Kidney tubule cell (primary cell): ENCODE results near the gene ZNF19.
A peak's percentile ranks its signal among the peaks of the same experiment; 100 is the strongest.
"Not testable (repeated sequence)": the region's sequence is repeated elsewhere in the genome, so short reads cannot be mapped to it uniquely, and the experiment has no call there.

Source experiments
- DNase-seq: peaks from one replicate; pipeline ENCODE4 v3.0.0-alpha.2; 2018; ENCODE audit warnings: low spot score

The ZNF19 gene

GRCh38 chr16:71489122-71489521, at the start of gene ZNF19:
Gene ZNF19 (minus strand): TSS chr16:71489324. CDS start chr16:71482114, 7,210 bp downstream.
- no peak for DNase-seq

GRCh38 chr16:71537643-71538042, 48.5 kb upstream of the ZNF19 start:
- peak; percentile 57 for DNase-seq

- DNase-seq, result no peak
Measured at GRCh38 chr16:71536752-71537499, 47.8 kb upstream of the ZNF19 start.

- peak; percentile 42 for DNase-seq
Measured at GRCh38 chr16:71532366-71532765, 43.2 kb upstream of the ZNF19 start.

- DNase-seq, result no peak
Measured at GRCh38 chr16:71528863-71529262, 39.7 kb upstream of the ZNF19 start.

GRCh38 chr16:71528257-71528656, 39.1 kb upstream of the ZNF19 start:
- no peak for DNase-seq

GRCh38 chr16:71526111-71526631, 37.0 kb upstream of the ZNF19 start, which contains the start of gene CHST4:
Gene CHST4 (plus strand): TSS chr16:71526426. CDS start chr16:71536678, 10,252 bp downstream.
- peak; percentile 31 for DNase-seq

GRCh38 chr16:71524566-71525553, 35.7 kb upstream of the ZNF19 start:
- DNase-seq, result no peak

- DNase-seq, result peak; percentile 50
Measured at GRCh38 chr16:71520550-71520949, 31.4 kb upstream of the ZNF19 start.

- DNase-seq, result peak; percentile 51
Measured at GRCh38 chr16:71515026-71515425, 25.9 kb upstream of the ZNF19 start.

GRCh38 chr16:71514476-71514875, 25.4 kb upstream of the ZNF19 start:
- DNase-seq, result no peak

- DNase-seq, result peak; percentile 34
Measured at GRCh38 chr16:71513302-71513701, 24.2 kb upstream of the ZNF19 start.

GRCh38 chr16:71507061-71507460, 17.9 kb upstream of the ZNF19 start:
- DNase-seq, result no peak

- DNase-seq, result no peak
Measured at GRCh38 chr16:71504901-71505300, 15.8 kb upstream of the ZNF19 start.

- not testable (repeated sequence) for DNase-seq
Measured at GRCh38 chr16:71504051-71504450, 14.9 kb upstream of the ZNF19 start.

GRCh38 chr16:71501547-71501946, 12.4 kb upstream of the ZNF19 start:
- DNase-seq, result peak; percentile 9

- DNase-seq, result no peak
Measured at GRCh38 chr16:71500964-71501363, 11.8 kb upstream of the ZNF19 start.

- DNase-seq, result peak; percentile 68
Measured at GRCh38 chr16:71499775-71500364, 10.7 kb upstream of the ZNF19 start.

GRCh38 chr16:71498031-71498430, 8.9 kb upstream of the ZNF19 start:
- DNase-seq, result no peak

- DNase-seq, result no peak
Measured at GRCh38 chr16:71493213-71493612, 4.1 kb upstream of the ZNF19 start.

- no peak for DNase-seq
Measured at GRCh38 chr16:71492786-71493185, 3.7 kb upstream of the ZNF19 start.

GRCh38 chr16:71491054-71491453, 1.9 kb upstream of the ZNF19 start:
- DNase-seq, result no peak
